GM18519 (cell line): Measurements from ENCODE around the gene KIF17.

ENCODE experiments used
- ATAC-seq: cut with Tn5 transposase; IDR thresholded peaks from one replicate; pipeline ENCODE4 v1.9.1; 2021; ENCODE audit warnings: mild to moderate bottlenecking, moderate library complexity; ENCODE audit not compliant: unreplicated experiment, low FRiP score

KIF17 gene

DNA sequence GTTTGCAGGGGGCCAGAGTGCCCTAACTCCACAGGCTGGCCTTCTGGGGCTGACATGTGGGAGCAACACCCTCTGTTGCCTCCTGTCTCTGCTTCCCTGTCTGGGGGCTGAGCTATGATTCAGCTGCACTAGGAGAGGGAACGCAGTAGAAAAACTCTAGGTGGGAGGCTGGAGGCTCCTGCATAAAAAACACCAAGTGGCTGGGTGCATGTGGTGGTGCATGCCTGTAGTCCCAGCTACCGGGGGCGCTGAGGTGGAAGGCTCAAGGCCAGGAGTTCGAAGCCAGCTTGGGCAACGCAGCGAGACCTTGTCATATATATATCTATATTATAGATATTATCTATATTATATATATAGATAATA lies 5.6 kb downstream of the KIF17 start:
- no peak for ATAC-seq

DNA sequence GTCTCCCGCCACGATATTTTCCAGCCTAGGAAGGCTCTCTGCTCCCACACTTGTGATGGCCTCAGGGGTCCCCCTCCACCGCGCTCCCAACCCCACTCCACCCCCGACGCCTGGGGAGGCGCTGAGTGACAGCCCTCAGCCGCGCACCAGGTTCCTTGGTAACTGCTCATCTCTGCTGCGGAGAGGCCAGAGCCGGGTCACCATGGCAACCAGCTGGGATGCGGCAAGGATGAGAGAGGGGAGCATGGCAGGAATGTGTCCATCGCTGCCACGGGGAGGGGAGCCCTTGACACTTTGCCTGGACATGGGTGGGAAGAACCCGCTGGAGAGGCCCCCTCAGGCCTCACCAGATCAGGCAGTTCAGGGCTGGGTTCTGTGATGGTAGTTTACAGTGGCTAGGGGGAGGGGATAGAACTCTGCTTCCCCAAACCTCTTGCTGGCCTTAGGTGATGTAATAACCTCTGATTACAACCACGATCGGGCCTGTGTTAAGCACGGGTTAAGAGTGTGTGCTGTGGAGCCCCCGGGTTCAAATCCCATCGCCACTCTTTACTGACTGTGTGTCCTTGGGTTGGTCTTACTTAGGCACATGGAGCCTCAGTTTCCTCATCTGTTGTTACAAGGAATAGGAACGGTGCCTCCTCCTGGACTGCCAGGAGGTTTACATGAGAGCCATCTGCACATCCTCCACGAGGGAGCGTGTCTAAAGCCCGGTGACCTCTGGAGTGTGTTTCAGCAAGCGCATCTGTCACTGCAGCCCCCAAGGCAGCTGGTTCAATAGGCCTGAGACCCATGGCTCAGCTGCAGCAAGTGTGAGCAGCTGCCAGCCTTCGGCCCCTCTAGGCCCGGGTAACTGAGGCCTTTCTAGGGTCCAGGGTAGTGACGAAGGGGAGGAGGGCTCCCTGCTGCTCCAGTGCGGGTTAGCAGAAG lies 6.3 kb downstream of the KIF17 start:
- no peak for ATAC-seq

DNA sequence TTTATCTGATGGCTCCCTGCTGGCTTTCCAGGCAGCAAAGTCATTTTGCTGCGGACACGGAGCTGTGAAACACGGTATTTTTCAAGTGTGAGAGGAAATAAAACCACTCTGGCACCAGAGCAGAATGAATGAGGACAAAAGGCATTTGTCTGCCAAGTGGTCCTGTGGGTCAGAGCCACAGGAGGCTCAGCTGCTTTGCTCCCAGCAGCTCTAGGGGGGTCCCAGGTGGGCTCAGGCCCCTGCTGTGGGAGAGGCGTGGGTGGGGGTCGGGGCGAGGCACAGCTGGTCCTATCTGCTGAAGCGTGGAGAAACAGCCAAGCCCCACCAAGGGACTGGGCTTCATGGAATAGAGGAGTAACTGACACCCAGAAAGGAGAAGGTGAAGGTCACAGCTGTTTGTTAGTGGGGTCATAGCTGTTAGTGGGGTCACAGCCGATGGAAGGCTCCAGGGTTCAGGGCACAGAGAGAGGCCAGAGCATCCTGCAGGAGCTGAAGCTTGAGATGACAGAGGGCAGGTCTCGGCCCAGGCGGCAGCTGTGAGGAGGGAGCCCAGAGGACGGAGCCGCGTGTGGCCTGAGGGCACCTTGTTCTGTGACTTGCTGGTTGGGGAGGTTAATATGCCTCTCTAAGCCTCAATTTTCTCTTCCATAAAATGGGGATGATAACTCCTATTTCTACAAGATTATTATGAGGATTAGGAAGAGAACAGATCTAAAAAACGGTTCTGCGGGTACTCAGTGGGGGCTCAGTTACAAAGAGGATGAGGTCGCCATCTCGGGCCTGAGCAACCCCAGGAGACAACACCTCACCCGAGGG lies 7.1 kb downstream of the KIF17 start:
- ATAC-seq: no peak

DNA sequence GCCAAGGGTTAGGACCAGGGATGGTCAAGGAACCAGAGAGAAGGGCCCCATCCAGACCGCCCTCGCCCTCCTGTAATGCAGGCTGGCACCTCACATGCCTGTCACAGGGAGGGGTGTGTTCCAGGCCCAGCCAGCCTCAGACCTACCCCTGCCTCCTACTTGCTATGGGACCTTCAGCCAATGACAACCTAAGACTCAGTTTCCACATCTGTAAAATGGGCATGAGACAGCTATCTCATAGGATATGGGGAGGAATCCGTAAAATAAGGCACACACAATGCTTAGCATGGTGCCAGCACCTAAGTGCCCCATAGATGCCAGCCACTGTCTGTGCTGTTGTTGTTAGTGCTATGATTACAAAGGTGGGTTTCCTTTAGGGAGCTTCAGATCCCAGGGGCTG lies 7.9 kb downstream of the KIF17 start:
- ATAC-seq: no peak

DNA sequence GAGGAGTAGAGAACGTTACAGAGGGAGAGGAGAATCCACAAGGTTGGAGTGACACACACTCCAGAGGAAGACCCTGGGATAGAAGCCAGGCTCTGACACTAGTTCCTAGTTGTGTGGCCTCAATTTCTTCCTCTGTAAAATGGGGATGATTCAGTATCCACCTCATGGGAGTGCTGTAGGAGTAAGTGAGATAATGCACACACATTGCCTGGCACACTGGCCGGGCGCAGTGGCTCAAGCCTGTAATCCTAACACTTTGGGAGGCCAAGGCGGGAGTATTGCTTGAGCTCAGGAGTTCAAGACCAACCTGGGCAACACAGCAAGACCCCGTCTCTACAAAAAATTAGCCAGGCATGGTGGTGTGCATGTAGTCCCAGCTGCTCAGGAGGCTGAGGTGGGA lies 8.9 kb downstream of the KIF17 start:
- no peak for ATAC-seq

DNA sequence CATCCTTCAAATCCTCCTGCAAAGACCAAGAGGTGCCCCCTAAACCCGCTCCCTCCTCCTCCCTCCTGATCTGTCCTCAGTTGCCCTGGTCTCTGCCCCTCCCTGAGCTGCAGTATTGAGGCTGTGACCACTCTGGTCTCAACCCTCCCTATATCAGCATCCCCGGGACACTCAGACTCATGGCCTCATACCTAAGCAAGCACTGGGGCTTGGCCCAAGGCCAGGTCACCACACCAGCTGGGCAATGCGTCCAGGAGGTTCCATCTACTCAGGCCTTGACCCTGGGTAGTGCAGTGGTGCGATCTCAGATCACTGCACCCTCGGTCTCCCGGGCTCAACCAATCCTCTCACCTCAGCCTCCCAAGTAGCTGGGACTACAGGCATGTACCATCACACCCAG lies 9.8 kb downstream of the KIF17 start:
- ATAC-seq: no peak

DNA sequence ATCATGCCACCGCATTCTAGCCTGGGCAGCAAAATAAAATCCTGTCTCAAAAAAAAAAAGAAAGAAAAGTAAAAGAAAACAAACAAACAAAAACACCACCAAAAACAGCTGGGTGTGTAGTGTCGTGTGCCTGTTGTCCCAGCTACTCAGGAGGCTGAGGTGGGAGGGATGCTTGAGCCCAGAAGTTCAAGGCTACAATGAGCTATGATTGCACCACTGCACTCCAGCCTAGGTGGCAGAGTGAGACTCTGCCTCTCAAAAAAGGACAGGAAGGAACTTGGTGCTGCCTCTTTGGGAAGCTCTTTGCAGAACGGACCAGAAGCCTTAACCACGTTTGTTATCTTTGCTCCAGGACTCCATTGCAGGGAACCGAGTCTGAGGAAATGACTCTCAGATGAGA lies 11.0 kb downstream of the KIF17 start:
- no peak for ATAC-seq

DNA sequence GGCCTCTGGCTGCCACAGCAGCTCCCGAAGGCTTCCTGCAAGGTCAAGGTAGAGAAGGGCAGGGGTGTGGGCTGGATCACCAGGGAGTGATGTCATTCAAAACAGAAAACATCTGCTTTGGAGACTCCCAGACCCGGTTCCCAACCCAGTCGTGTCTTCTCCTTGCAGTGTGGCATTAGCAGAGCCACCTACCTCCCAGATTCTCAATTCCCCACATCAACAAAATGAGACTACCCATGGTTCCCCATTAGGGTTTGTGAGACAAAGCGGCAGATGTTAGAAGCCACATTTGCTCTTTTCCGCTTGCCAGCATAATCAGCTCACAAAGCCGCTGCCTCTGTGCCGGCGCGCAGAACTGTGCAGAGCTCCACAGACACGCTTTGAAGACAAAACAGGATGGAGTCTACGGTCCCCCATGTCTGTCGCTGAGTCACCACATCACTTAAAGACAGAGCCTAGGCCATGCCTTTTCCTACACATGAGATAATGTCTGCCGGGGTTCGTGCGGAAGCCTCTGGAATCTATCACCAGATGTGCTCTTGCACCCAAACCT lies 12.5 kb downstream of the KIF17 start:
- ATAC-seq: no peak

DNA sequence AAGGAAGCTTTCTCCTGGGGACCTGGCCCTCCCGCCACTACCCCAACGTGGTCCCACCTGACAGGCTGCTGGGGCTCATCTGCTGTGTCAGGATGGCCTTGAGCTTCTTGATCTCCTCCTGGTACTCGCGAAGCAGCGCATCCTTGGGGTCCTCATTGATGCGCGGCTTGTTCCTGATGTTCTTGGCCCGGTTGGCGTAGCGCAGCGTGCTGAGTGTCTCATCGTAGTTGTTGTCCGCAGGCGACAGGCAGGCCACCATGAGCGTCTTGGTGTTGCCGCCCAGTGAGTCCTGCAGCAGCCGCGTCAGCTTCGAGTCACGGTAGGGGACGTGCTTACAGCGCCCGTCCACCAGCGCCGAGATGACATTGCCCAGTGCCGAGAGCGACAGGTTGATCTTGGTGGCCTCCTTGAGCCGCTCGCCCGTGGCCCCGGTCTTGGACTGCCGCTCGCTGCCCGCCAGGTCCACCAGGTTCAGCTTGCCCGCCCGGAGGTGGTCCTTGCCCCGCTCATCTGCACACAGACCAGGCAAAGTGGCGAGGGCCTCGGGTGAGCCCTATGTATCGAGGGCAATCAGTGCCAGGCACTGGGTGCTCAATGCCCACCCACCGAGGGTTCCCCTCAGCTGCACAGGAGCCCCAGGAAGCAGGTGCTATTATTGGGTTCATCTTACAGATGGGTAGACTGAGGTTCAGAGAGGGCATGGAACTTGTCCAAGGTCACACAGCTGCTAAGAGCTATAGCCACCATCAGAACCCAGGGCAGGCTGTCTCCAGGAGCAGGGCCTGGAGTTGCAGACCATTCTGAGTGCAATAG lies 13.2 kb downstream of the KIF17 start:
- ATAC-seq: no peak

DNA sequence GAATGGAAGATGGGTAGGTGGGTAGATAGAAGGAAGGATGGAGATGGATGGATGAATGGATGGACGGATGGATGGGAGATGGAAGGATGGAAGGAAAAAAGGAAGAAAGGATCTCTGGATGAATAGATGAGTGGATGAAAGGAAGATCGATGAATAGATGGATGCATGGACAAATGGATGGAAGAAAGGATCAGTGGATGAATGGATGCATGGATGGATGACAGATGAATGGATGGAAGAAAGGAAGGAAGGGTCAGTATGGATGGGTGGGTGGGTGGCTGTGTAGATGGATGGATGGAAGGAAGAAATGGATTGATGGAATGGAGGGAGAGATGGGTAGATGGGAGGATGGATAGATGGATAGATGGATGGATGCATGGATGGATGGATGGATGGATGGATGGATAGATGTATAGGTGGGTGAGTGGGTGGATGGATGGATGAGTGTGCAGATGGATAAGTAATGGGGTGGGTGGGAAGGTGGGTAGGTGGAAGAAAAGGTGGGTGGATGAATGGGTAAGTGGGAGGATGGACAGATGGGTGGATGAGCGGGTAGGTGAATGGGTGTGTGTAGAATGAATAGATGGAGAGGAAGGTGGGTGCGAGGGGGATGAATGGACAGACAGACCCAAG lies 14.6 kb downstream of the KIF17 start:
- no peak for ATAC-seq

DNA sequence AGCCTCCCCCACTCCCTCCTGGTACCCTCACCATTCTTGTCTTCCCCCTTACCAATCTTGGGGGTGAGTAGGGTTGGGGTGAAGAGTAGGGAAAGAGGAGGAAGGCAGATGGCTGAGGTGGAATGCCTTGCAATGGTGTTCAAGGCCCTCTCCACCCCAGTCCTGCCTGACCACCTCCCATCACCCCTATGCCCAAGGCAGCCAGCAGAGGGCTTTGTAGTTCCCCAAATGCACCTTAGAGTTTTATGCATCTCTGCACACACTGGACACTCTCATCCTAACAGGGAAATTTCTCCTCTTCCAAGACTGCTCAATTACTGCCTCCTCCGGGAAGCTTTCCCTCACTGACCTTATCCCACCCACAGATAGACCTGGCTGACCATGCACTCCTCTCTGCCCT lies 15.4 kb downstream of the KIF17 start:
- ATAC-seq: no peak

DNA sequence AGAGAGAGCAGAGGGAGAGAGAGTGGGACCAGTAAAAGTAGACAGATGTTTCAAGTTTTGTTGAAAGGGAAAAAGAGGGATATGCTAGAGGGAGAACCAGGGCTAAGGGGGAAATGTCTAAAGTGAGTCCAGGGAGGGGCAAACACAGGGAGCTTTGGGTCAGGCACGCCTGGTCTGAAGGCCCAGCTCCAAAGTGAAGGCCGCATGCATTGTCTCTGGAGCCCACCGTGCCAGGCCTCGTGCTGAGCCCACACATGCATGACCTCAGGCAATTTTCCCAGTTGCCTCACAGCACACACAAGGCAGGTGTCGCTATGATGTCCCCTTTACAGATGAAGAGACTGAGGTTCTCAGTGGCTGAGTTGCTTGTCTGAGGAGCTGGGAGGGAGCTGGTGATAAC lies 16.0 kb downstream of the KIF17 start:
- no peak for ATAC-seq

DNA sequence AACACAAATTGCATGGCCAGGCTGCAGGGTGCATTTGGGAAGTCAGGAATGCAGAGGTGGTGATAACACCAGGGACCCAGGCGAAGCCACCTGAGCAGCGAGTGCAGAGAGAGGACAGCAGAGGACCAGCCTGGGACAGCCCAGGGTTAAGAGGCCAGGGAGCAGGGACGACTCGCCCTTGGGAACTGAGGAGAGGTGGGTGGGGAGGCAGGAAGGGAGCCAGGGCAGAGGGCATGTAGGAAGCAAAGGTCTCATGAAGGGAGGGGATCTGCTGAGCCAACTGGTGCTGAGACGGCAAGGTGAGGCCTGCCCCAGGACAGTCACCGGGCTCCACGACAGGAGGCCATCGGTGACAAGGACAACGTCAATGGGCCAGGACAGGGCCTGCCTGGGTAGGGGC lies 16.4 kb downstream of the KIF17 start:
- no peak for ATAC-seq

DNA sequence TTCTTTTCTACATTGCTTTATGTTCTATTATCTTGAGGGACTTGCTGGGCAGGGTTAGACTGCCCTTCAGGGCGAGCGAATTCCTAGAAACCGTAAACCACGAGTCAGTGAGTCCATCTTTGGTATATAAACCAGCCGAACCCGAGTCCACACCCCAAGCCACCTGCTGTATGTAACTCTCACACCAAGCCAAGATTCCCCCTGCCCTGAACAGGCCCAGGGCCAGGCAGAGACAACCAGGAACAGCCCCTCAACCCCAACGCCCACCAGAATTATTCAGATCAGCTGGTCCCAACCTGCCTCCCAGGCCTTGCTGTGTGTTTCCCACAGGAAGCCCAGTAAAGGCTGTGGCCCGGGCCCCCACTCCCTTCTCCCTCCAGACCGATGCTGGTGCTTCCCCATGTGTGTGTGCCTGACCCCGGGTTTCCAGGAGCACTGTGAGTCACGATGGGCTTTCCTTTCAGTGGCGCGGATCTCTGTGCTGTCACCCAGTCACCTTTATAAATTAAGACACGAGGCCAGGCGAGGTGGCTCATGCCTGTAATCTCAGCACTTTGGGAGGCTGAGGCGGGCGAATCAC lies 17.1 kb downstream of the KIF17 start:
- ATAC-seq: no peak

DNA sequence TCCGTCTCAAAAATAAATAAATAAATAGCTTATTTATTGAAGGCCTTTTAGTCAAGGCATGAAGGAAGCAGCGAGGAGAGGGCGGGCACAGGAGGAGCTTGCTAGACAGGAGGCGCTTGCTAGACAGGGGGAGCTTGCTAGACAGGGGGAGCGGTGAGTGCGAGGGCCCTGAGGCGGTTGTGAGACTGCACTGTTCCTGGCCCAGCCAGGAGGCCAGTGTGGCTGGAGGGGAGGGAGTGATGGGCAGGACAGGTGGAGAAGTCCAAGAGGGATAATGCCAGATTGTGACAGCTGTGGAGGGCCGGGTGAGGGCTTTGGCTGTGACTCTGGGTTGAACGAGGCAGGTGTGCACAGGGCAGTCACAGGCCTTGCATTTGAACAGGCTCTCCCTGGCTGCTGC lies 18.2 kb downstream of the KIF17 start:
- ATAC-seq: no peak

DNA sequence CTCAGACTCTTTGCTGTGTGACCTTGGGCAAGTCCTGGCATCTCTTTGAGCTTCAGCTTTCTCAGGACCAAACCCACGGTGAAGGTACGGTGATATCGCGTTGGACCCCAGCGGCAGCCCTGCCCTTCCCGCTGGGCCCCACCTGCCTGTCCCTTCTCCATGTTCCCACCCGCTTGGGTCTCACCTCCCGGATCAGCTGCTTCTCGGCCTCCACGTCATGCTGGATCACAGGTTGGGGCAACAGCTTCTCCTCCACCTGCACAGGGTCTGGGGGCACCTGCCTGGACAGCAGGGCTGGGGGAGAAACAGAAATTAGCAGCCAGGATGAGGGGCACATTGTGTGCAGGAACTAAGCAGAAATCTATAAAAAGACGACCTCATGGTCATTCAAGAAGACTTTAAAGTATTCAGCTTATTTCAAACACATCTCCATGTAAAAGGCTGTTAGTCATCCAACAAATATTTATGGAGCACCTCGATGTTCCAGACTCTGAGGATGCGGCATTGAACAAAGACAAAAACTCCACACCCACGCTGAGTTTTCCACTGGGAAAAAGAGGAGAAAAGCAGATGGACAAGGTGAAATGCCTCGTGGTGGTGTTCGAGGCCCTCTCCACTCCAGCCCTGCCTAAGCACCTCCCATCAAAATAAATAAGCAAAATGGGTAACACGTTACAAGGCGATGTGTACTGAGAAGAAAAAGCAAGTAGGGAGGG lies 19.5 kb downstream of the KIF17 start:
- no peak for ATAC-seq

DNA sequence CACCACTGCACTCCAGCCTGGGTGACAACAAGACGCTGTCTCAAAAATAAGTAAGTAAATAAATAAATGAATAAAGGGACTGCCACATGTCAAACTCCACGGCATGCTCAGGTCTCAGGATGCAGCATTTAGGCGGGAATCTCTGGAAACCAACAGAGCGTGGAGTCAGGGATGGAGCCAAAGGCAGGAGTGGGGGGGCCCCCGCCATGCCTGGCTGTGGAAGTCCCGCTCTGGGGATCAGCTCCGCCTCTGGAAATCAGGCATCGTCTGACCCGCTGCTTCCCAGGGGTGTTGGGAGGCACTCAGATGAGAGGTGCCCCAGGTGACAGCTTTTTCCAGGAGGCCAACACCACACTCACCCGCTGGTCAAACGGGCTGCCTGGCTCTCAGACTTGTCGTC lies 20.2 kb downstream of the KIF17 start:
- ATAC-seq: no peak

DNA sequence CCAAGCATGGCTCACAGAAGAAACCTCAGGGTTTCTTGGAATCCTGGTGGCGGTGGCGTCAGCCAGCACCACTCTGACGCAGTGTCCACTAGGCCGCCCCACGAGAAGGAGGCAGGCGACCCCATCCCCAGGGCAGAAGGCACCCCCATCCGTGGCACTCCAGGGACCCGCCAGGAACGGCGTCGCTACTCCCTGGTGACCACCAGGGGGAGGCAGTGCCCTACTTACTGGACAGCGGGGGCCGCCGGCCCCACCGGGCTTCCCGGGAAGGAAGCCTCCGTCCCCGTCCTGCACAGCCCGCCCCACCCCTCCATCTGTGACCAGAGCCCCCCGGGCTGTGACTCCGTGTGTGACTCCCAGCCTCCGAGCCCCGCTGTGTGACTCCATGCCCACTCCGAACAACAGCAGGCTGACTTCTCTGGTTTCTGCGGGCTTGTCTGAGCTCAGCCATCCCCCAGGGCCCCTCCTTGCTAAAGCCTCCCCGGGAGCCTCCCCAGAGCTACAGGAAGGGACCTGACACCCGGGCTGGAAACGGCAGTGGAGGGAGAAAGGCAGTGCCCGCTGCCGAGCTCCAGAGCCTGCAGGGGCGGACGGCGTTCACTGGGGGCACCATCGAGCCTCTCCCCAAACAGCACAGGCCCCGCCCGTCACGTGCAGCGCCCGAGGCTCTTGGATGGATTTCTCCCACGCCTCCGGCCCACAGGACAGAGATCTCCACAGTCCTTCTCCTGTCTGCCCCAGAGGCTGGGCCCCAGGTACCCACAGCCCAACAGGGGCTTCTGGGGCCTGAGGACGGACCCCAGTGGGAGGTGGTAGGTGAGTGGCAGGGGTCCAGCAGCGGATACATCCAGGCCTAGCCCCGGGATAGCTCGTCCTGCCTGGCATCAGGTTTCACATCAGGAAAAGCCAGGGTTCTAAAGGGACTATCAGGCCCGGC lies 21.1 kb downstream of the KIF17 start:
- ATAC-seq: no peak
